Measurements from ENCODE around the gene ATP6V0D1.
A peak's percentile ranks its signal among the peaks of the same experiment; 100 is the strongest.
"Not testable (repeated sequence)": the region's sequence is repeated elsewhere in the genome, so short reads cannot be mapped to it uniquely, and the experiment has no call there.

Gene ATP6V0D1

GRCh38 chr16:67504031-67505021 is 23.4 kb upstream of the ATP6V0D1 start:
- DNase-seq (ENCODE audit: low spot score) = peak; percentile 88

GRCh38 chr16:67499106-67499505 is 18.1 kb upstream of the ATP6V0D1 start:
- no peak for DNase-seq (ENCODE audit: low spot score)

- no peak for DNase-seq (ENCODE audit: low spot score)
Observed at GRCh38 chr16:67490335-67491096, 9.6 kb upstream of the ATP6V0D1 start.

GRCh38 chr16:67489401-67490083 is 8.6 kb upstream of the ATP6V0D1 start:
- no peak for DNase-seq (ENCODE audit: low spot score)

GRCh38 chr16:67487561-67487960 is 6.6 kb upstream of the ATP6V0D1 start:
- DNase-seq (ENCODE audit: low spot score) = not testable (repeated sequence)

GRCh38 chr16:67486805-67487204 is 5.8 kb upstream of the ATP6V0D1 start:
- no peak for DNase-seq (ENCODE audit: low spot score)

- no peak for DNase-seq (ENCODE audit: low spot score)
Observed at GRCh38 chr16:67483731-67484525, 3.0 kb upstream of the ATP6V0D1 start.

- no peak for DNase-seq (ENCODE audit: low spot score)
Observed at GRCh38 chr16:67483150-67483549, 2.2 kb upstream of the ATP6V0D1 start, which contains the start of gene AGRP. Gene AGRP (minus strand): TSS chr16:67483547. CDS start chr16:67483398, 149 bp downstream.

GRCh38 chr16:67482233-67482924 is 1.4 kb upstream of the ATP6V0D1 start:
- no peak for DNase-seq (ENCODE audit: low spot score)

GRCh38 chr16:67481561-67482232 is 740 bp upstream of the ATP6V0D1 start:
- DNase-seq (ENCODE audit: low spot score) = peak; percentile 16

GRCh38 chr16:67477960-67478554 is 2.9 kb downstream of the ATP6V0D1 start:
- DNase-seq (ENCODE audit: low spot score) = no peak

GRCh38 chr16:67474551-67475455 is 6.2 kb downstream of the ATP6V0D1 start:
- DNase-seq (ENCODE audit: low spot score) = no peak

- DNase-seq (ENCODE audit: low spot score) = no peak
Observed at GRCh38 chr16:67471758-67472384, 9.1 kb downstream of the ATP6V0D1 start.

- no peak for DNase-seq (ENCODE audit: low spot score)
Observed at GRCh38 chr16:67470359-67470758, 10.6 kb downstream of the ATP6V0D1 start.

GRCh38 chr16:67468731-67469130 is 12.2 kb downstream of the ATP6V0D1 start:
- DNase-seq (ENCODE audit: low spot score) = no peak

GRCh38 chr16:67466581-67466980 is 14.4 kb downstream of the ATP6V0D1 start:
- DNase-seq (ENCODE audit: low spot score) = no peak

GRCh38 chr16:67464565-67464964 is 16.4 kb downstream of the ATP6V0D1 start:
- DNase-seq (ENCODE audit: low spot score) = no peak

- DNase-seq (ENCODE audit: low spot score) = no peak
Observed at GRCh38 chr16:67463691-67464090, 17.3 kb downstream of the ATP6V0D1 start.
